Effector memory CD8-positive, alpha-beta T cell (primary cell): ENCODE results near the gene GIPC2.

Source experiments
- ATAC-seq: fragments of 150-1000 bp; cut with Tn5 transposase; replicated peaks from 2 replicates; pipeline ENCODE4 v1.10.0; 2021; ENCODE audit warnings: mild to moderate bottlenecking, moderate library complexity
- DNase-seq, 3 experiments: peaks; one replicate each; pipeline ENCODE4 v3.0.0; 2021
- H3K27ac Mint-ChIP-seq, 2 donors: one replicate each; pipeline ENCODE4 v1.8.0; 2022; ENCODE audit warnings: mild to moderate bottlenecking in 2 of 2, mixed read lengths in 2 of 2, moderate library complexity in 2 of 2
- H3K27me3 Mint-ChIP-seq, 2 donors: one replicate each; pipeline ENCODE4 v1.8.0; 2022; ENCODE audit warnings: mixed read lengths in 2 of 2
- H3K36me3 Mint-ChIP-seq: one replicate; pipeline ENCODE4 v1.8.0; 2022; ENCODE audit warnings: mild to moderate bottlenecking, moderate library complexity, mixed read lengths; ENCODE audit not compliant: insufficient read depth
- H3K4me1 Mint-ChIP-seq, 2 donors: one replicate each; pipeline ENCODE4 v1.8.0; 2022; ENCODE audit warnings: low read depth in 2 of 2, mixed read lengths in 2 of 2
- H3K4me3 Mint-ChIP-seq, 2 donors: one replicate each; pipeline ENCODE4 v1.8.0; 2022; ENCODE audit warnings: mild to moderate bottlenecking in 2 of 2, mixed read lengths in 2 of 2, moderate library complexity in 2 of 2
- H3K9me3 Mint-ChIP-seq, 2 donors: one replicate each; pipeline ENCODE4 v1.8.0; 2022; ENCODE audit warnings: mixed read lengths in 2 of 2

Gene GIPC2

GRCh38 chr1:78132174-78132947, 86.6 kb downstream of the GIPC2 start:
- Mint-ChIP-seq H3K9me3 (no peaks in the 10 kb centered on the region), H3K27me3 (no peaks in the 10 kb centered on the region), H3K4me3 (no peak overlapping the region), H3K4me1 (no peaks in the 10 kb centered on the region), H3K36me3 (no peaks in the 10 kb centered on the region), H3K27ac (no peak overlapping the region)
- no peak for ATAC-seq
- DNase-seq, result no peak

- no peak overlapping the region for H3K27ac Mint-ChIP-seq
- H3K4me1 Mint-ChIP-seq, result no peaks in the 10 kb centered on the region
- ATAC-seq (no peak), DNase-seq (no peak)
- H3K36me3 Mint-ChIP-seq, result no peaks in the 10 kb centered on the region
- H3K27me3 Mint-ChIP-seq, result no peaks in the 10 kb centered on the region
- no peaks in the 10 kb centered on the region for H3K9me3 Mint-ChIP-seq
- H3K4me3 Mint-ChIP-seq, result no peak overlapping the region
Measured at GRCh38 chr1:78132948-78133322, 87.2 kb downstream of the GIPC2 start.

- H3K4me3 Mint-ChIP-seq, result no peak overlapping the region
- no peaks in the 10 kb centered on the region for H3K4me1 Mint-ChIP-seq
- ATAC-seq, result no peak
- no peaks in the 10 kb centered on the region for H3K36me3 Mint-ChIP-seq
- no peaks in the 10 kb centered on the region for H3K9me3 Mint-ChIP-seq
- no peak overlapping the region for H3K27ac Mint-ChIP-seq
- H3K27me3 Mint-ChIP-seq, result no peaks in the 10 kb centered on the region
- no peak for DNase-seq
Measured at GRCh38 chr1:78136680-78137079, 90.9 kb downstream of the GIPC2 start.

- Mint-ChIP-seq H3K9me3 (no peaks in the 10 kb centered on the region), H3K4me3 (no peak overlapping the region), H3K27me3 (peaks cover 0 to under 1% of the 10 kb centered on the region in 2 donors), H3K4me1 (peaks cover 6 to 10% of the 10 kb centered on the region in 2 donors), H3K27ac (peak overlapping the region in 1 of 2 donors; percentile 98), H3K36me3 (no peaks in the 10 kb centered on the region)
- ATAC-seq (no peak), DNase-seq (no peak)
Measured at GRCh38 chr1:78141531-78142231, 95.9 kb downstream of the GIPC2 start.

- no peaks in the 10 kb centered on the region for H3K9me3 Mint-ChIP-seq
Measured at GRCh38 chr1:78142736-78143135, 97.0 kb downstream of the GIPC2 start.

GRCh38 chr1:78143152-78143551, 97.4 kb downstream of the GIPC2 start:
- Mint-ChIP-seq H3K27ac (peak overlapping the region; percentile 57 to 98), H3K9me3 (no peaks in the 10 kb centered on the region), H3K4me3 (peak overlapping the region; percentile 56 to 89), H3K27me3 (peaks cover 10 to 15% of the 10 kb centered on the region in 2 donors), H3K36me3 (no peaks in the 10 kb centered on the region), H3K4me1 (peaks cover 6 to 10% of the 10 kb centered on the region in 2 donors)
- ATAC-seq (peak; percentile 65), DNase-seq (no peak)

More at GRCh38 chr1:78142736-78143135, 97.0 kb downstream of the GIPC2 start:
- Mint-ChIP-seq H3K36me3 (no peaks in the 10 kb centered on the region), H3K4me1 (peaks cover 6 to 10% of the 10 kb centered on the region in 2 donors), H3K4me3 (peak overlapping the region; percentile 56 to 89), H3K27me3 (peaks cover 6 to 10% of the 10 kb centered on the region in 2 donors), H3K27ac (peak overlapping the region; percentile 57 to 98)
- DNase-seq (no peak), ATAC-seq (no peak)

GRCh38 chr1:78143673-78144072, 97.9 kb downstream of the GIPC2 start:
- H3K36me3 Mint-ChIP-seq, result no peaks in the 10 kb centered on the region

GRCh38 chr1:78145105-78145580, 99.4 kb downstream of the GIPC2 start:
- Mint-ChIP-seq H3K4me3 (no peak overlapping the region), H3K9me3 (no peaks in the 10 kb centered on the region), H3K27me3 (peaks cover 23 to 26% of the 10 kb centered on the region in 2 donors), H3K27ac (no peak overlapping the region), H3K4me1 (peaks cover 6 to 10% of the 10 kb centered on the region in 2 donors), H3K36me3 (no peaks in the 10 kb centered on the region)
- DNase-seq, result peak in 2 of 3 experiments; percentile 15 to 18
- ATAC-seq, result peak; percentile 66

More at GRCh38 chr1:78143673-78144072, 97.9 kb downstream of the GIPC2 start:
- peaks cover 15 to 20% of the 10 kb centered on the region in 2 donors for H3K27me3 Mint-ChIP-seq
- peak overlapping the region; percentile 56 to 89 for H3K4me3 Mint-ChIP-seq
- ATAC-seq, result no peak
- DNase-seq, result no peak
- peak overlapping the region; percentile 57 to 98 for H3K27ac Mint-ChIP-seq
- peaks cover 6 to 10% of the 10 kb centered on the region in 2 donors for H3K4me1 Mint-ChIP-seq
- H3K9me3 Mint-ChIP-seq, result no peaks in the 10 kb centered on the region

- H3K27me3 Mint-ChIP-seq, result peaks cover 23 to 26% of the 10 kb centered on the region in 2 donors
- peaks cover 6 to 10% of the 10 kb centered on the region in 2 donors for H3K4me1 Mint-ChIP-seq
- no peaks in the 10 kb centered on the region for H3K36me3 Mint-ChIP-seq
- no peaks in the 10 kb centered on the region for H3K9me3 Mint-ChIP-seq
- ATAC-seq, result no peak
- no peak for DNase-seq
- H3K27ac Mint-ChIP-seq, result no peak overlapping the region
- no peak overlapping the region for H3K4me3 Mint-ChIP-seq
Measured at GRCh38 chr1:78146205-78146771, 100.5 kb downstream of the GIPC2 start.

GRCh38 chr1:78147031-78147430, 101.3 kb downstream of the GIPC2 start:
- H3K27me3 Mint-ChIP-seq, result peaks cover 23 to 26% of the 10 kb centered on the region in 2 donors
- no peak overlapping the region for H3K4me3 Mint-ChIP-seq
- no peak for DNase-seq
- H3K36me3 Mint-ChIP-seq, result no peaks in the 10 kb centered on the region
- ATAC-seq, result no peak
- H3K9me3 Mint-ChIP-seq, result no peaks in the 10 kb centered on the region
- H3K27ac Mint-ChIP-seq, result no peak overlapping the region
- H3K4me1 Mint-ChIP-seq, result peaks cover 6 to 10% of the 10 kb centered on the region in 2 donors

- Mint-ChIP-seq H3K36me3 (peaks cover 2% of the 10 kb centered on the region), H3K9me3 (no peaks in the 10 kb centered on the region), H3K4me1 (peaks cover 0 to 2% of the 10 kb centered on the region in 2 donors), H3K27me3 (peaks cover 26 to 37% of the 10 kb centered on the region in 2 donors), H3K27ac (no peak overlapping the region), H3K4me3 (no peak overlapping the region)
- DNase-seq (no peak), ATAC-seq (no peak)
Measured at GRCh38 chr1:78153092-78153736, 107.4 kb downstream of the GIPC2 start.

- no peak for DNase-seq
- Mint-ChIP-seq H3K9me3 (peaks cover 0 to 6% of the 10 kb centered on the region in 2 donors), H3K27ac (no peak overlapping the region), H3K4me3 (no peak overlapping the region), H3K4me1 (peaks cover 0 to 2% of the 10 kb centered on the region in 2 donors), H3K36me3 (peaks cover 2% of the 10 kb centered on the region), H3K27me3 (peaks cover 25 to 44% of the 10 kb centered on the region in 2 donors)
- no peak for ATAC-seq
Measured at GRCh38 chr1:78155121-78155520, 109.4 kb downstream of the GIPC2 start.
